GM13976 (cell line): ENCODE results near the gene ZFTA.

ENCODE experiments used
- DNase-seq: peaks from one replicate; pipeline ENCODE4 v3.0.0; 2012; ENCODE audit warnings: low spot score
- in situ Hi-C: fragments of 300-500 bp; cut with MboI; formaldehyde crosslinking; loops from one replicate; pipeline ENCODE4 v1.12.0; 2022; ENCODE audit warnings: low sequenced_read_pairs, mixed read lengths, inconsistent platforms; ENCODE audit not compliant: unreplicated experiment
- TF ChIP-seq, protein P1 (sequence below): IDR thresholded peaks from 2 replicates; pipeline ENCODE4 v1.5.1; 2012; ENCODE audit warnings: borderline replicate concordance, mild to moderate bottlenecking; ENCODE audit not compliant: insufficient read depth; ENCODE audit errors: extremely low read depth, missing control alignments, control extremely low read depth

Gene ZFTA

GRCh38 chr11:63720611-63721010, 48.0 kb downstream of the ZFTA start:
- in situ Hi-C loops: no loop called here
- TF ChIP-seq, protein P1, sequence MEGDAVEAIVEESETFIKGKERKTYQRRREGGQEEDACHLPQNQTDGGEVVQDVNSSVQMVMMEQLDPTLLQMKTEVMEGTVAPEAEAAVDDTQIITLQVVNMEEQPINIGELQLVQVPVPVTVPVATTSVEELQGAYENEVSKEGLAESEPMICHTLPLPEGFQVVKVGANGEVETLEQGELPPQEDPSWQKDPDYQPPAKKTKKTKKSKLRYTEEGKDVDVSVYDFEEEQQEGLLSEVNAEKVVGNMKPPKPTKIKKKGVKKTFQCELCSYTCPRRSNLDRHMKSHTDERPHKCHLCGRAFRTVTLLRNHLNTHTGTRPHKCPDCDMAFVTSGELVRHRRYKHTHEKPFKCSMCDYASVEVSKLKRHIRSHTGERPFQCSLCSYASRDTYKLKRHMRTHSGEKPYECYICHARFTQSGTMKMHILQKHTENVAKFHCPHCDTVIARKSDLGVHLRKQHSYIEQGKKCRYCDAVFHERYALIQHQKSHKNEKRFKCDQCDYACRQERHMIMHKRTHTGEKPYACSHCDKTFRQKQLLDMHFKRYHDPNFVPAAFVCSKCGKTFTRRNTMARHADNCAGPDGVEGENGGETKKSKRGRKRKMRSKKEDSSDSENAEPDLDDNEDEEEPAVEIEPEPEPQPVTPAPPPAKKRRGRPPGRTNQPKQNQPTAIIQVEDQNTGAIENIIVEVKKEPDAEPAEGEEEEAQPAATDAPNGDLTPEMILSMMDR: no peak
- no peak for DNase-seq

- TF ChIP-seq, protein P1: no peak
- in situ Hi-C loops: no loop called here
- no peak for DNase-seq
Observed at GRCh38 chr11:63719987-63720386, 48.6 kb downstream of the ZFTA start.

- in situ Hi-C loops: no loop called here
- no peak for DNase-seq
- TF ChIP-seq, protein P1: no peak
Observed at GRCh38 chr11:63719001-63719400, 49.6 kb downstream of the ZFTA start.
